HL-60 (cell line): ENCODE measurements around the gene NEURL1.

Source experiments
- DNase-seq, 2 experiments: peaks; one replicate each; pipeline ENCODE4 v3.0.0-alpha.2; 2010 to 2020; ENCODE audit warnings: low read depth in 1 of 2, low spot score in 1 of 2
- H3K27ac ChIP-seq: fragments of 250-450 bp; sonication (Bioruptor Pico); replicated peaks from 2 replicates; pipeline ENCODE4 v1.5.1; 2020; ENCODE audit warnings: mild to moderate bottlenecking, moderate library complexity
- H3K27me3 ChIP-seq: fragments of 250-450 bp; sonication (Bioruptor Pico); 2 replicates; pipeline ENCODE4 v1.5.1; 2021; ENCODE audit warnings: mild to moderate bottlenecking, moderate library complexity; ENCODE audit not compliant: insufficient read depth, poor library complexity, severe bottlenecking
- H3K4me3 ChIP-seq: replicated peaks from 2 replicates; pipeline ENCODE4 v1.5.1; 2011; ENCODE audit warnings: mild to moderate bottlenecking, control low read depth, low read length; ENCODE audit not compliant: insufficient read depth
- GABPA ChIP-seq: IDR thresholded peaks from 2 replicates; pipeline ENCODE4 v1.6.1; 2012; ENCODE audit warnings: low read depth
- POLR2AphosphoS5 ChIP-seq: IDR thresholded peaks from 2 replicates; pipeline ENCODE4 v1.6.1; 2012; ENCODE audit warnings: low read depth
- REST ChIP-seq: IDR thresholded peaks from 2 replicates; pipeline ENCODE4 v1.6.1; 2012; ENCODE audit warnings: low read depth; ENCODE audit not compliant: insufficient replicate concordance
- SPI1 ChIP-seq: IDR thresholded peaks from 2 replicates; pipeline ENCODE4 v1.6.1; 2012; ENCODE audit warnings: low read depth, mild to moderate bottlenecking, borderline replicate concordance
- TF ChIP-seq, protein P1 (sequence below): IDR thresholded peaks from one replicate; pipeline ENCODE4 v1.5.1; 2011; ENCODE audit warnings: low read length, control low read depth, inconsistent platforms; ENCODE audit not compliant: insufficient read depth

The NEURL1 gene

GRCh38 chr10:103633846-103634245 is 140.3 kb downstream of the NEURL1 start:
- no peaks in the 10 kb centered on the region for H3K27me3 ChIP-seq
- H3K4me3 ChIP-seq, result no peak overlapping the region
- no peak for TF ChIP-seq GABPA
- H3K27ac ChIP-seq, result no peak overlapping the region
- no peak for DNase-seq

DNA sequence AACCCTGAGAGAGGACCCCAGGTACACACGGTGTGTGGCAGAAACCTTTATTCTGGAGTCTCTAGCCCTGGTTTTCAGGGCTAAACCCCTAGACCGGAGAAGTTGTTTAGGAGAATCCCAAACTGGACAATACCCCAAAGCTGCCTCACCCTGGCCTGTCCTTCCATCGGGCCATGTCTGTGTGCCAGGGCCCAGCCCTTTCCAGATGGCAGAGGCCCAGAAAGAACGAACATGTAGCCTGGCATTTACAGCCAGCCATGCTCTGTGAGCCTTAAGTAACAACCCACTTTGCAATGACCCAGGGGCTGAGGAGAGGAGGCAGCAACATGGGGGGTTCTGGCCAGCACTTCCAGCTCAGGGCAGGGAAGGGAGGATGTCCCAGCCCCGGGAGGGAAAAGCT is 142.1 kb downstream of the NEURL1 start:
- DNase-seq, result no peak
- TF ChIP-seq, protein P1, sequence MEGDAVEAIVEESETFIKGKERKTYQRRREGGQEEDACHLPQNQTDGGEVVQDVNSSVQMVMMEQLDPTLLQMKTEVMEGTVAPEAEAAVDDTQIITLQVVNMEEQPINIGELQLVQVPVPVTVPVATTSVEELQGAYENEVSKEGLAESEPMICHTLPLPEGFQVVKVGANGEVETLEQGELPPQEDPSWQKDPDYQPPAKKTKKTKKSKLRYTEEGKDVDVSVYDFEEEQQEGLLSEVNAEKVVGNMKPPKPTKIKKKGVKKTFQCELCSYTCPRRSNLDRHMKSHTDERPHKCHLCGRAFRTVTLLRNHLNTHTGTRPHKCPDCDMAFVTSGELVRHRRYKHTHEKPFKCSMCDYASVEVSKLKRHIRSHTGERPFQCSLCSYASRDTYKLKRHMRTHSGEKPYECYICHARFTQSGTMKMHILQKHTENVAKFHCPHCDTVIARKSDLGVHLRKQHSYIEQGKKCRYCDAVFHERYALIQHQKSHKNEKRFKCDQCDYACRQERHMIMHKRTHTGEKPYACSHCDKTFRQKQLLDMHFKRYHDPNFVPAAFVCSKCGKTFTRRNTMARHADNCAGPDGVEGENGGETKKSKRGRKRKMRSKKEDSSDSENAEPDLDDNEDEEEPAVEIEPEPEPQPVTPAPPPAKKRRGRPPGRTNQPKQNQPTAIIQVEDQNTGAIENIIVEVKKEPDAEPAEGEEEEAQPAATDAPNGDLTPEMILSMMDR, result no peak
- no peak for TF ChIP-seq GABPA
- TF ChIP-seq POLR2AphosphoS5, result no peak
- Histone ChIP-seq H3K27ac (no peak overlapping the region), H3K4me3 (no peak overlapping the region), H3K27me3 (no peaks in the 10 kb centered on the region)

DNA sequence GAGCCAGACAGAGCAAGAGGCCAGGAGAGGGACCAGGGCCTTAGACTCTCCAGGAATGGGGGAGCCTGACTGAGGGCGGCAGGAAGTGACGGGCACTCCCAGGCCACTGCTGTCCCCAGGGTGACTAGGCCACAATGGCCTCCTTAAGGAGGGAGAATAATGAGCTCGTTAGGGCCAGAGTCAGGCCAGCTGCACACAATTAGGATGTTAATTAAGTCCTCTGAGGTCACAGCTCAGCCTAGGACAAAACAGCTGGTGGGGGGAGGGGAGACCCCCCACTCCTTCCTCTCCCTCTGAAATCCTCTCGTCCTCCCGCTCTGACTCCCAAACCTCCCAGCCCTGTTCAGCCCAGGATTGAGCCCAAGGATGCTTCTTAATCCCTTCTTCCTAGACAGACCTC is 143.0 kb downstream of the NEURL1 start:
- TF ChIP-seq, protein P1, result no peak
- TF ChIP-seq SPI1 (no peak), POLR2AphosphoS5 (no peak), GABPA (no peak), REST (no peak)
- DNase-seq, result no peak
- no peak overlapping the region for H3K4me3 ChIP-seq
- no peaks in the 10 kb centered on the region for H3K27me3 ChIP-seq
- H3K27ac ChIP-seq, result no peak overlapping the region

DNA sequence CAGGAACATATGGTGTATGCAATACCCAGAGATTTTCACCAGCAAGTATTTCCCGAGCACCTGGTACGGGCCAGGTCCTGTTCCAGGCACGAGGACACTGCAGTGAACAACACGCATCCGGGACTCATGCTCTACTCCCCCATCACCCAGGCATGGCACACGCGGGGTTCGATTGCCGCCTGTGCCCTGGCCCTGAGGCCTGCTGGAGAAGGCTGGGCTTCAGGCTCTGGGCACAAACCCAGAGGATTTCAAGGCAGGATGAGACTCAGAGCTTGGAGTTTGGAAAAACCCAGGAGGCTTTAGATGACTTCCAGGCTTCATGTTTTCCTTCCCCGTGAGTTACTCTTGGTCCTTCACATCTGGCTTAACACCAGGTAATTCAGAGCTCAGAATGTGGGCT is 143.5 kb downstream of the NEURL1 start:
- no peak for DNase-seq
- Histone ChIP-seq H3K4me3 (no peak overlapping the region), H3K27ac (no peak overlapping the region), H3K27me3 (no peaks in the 10 kb centered on the region)
- TF ChIP-seq REST (no peak), POLR2AphosphoS5 (no peak), SPI1 (no peak), GABPA (no peak)
- TF ChIP-seq, protein P1, result no peak
